Measurements from ENCODE around the gene FKBP11.
A peak's percentile ranks its signal among the peaks of the same experiment; 100 is the strongest.

The FKBP11 gene

DNA sequence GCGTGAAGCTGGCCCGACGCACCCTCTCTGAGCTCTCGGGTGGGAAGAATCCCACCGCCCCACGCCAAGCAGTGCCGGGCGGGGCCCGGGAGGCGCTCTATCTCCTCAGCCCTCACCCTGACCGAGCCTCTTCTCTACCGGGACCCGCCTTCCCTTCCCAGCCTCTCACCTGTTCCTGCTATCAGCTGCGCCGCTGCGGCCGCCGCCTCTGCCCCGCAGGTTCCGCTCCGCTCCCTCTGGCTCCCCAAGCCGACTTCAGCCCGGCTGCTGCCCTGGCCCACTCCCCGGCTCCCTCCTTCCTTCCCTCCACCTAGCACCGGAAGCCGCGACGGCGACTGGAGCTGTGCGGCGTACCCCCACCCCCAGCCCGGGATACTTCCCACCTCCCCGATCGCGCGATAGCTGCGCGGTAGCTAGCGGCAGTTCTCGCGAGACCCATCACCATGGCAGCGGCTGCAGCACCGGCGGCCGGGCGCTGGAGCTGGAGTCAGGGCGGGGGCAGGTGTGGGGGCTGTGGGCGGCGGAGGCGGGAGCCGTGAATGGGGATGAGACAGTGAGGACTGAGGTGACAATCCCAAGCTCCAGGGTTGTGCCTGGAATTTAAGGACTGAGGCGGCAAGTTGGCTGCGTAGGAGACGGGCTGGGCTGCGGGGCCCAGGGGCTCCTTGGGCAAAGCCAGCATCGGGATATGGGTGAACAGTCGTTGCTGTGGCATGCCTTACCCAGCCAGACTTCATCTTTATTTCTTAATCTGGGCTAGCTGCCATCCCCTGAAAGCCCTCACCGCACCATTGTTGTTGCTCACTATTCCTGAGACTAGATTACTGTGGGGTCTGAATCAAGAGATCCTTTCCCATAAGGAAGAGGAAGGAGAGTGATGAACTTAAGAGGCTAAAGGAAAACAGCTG is 32.1 kb upstream of the FKBP11 start, which contains the start of gene ARF3:
ARF3 (minus strand) TSS at position 347 of the 908 bp plus-strand sequence. CDS start 16,392 bp downstream, outside the sequence.
- Histone ChIP-seq H3K4me1 (ENCODE audit: control insufficient read depth, low read depth, low read length) (peaks cover 7% of the 10 kb centered on the region), H4K8ac (ENCODE audit: low read depth, low read length) (no peak within 1 kb of the TSS), H3K4me3 (ENCODE audit: low read length) (peak within 1 kb of the TSS; percentile 93), H2AK5ac (ENCODE audit: low read length) (no peak within 1 kb of the TSS), H3K56ac (ENCODE audit: low read length) (peak within 1 kb of the TSS; percentile 98), H3K79me1 (ENCODE audit: low read length) (peaks cover 15% of the 10 kb centered on the region), H4K5ac (ENCODE audit: low read length) (no peak within 1 kb of the TSS), H3K79me2 (ENCODE audit: control insufficient read depth, insufficient read depth, low read length) (peaks cover 35% of the 10 kb centered on the region), H2BK5ac (ENCODE audit: low read length) (peak within 1 kb of the TSS; percentile 89), H3K4me2 (ENCODE audit: low read length) (peak within 1 kb of the TSS; percentile 86), H3K36me3 (ENCODE audit: control insufficient read depth, insufficient read depth, low read length) (peaks cover 4% of the 10 kb centered on the region), H2BK15ac (replicated peaks; ENCODE audit: low read depth) (no peak within 1 kb of the TSS), H3K18ac (ENCODE audit: low read length) (peak within 1 kb of the TSS; percentile 80), H3K27ac (ENCODE audit: low read depth, low read length) (peak within 1 kb of the TSS; percentile 87), H3K27me3 (ENCODE audit: insufficient read depth, low read length, poor library complexity) (no peaks in the 10 kb centered on the region), H3K4ac (ENCODE audit: low read depth, low read length) (peak within 1 kb of the TSS; percentile 21), H2BK120ac (ENCODE audit: low read depth, low read length) (no peak within 1 kb of the TSS), H3K9ac (ENCODE audit: low read length) (peak within 1 kb of the TSS; percentile 97), H3K23ac (ENCODE audit: low read length) (no peak within 1 kb of the TSS)
- WGBS (ENCODE audit: extremely low coverage, insufficient coverage, low lambda C conversion rate), result no CpG with 5 or more reads among the region's 58 CpGs
- DNase-seq, result peak; percentile 98

DNA sequence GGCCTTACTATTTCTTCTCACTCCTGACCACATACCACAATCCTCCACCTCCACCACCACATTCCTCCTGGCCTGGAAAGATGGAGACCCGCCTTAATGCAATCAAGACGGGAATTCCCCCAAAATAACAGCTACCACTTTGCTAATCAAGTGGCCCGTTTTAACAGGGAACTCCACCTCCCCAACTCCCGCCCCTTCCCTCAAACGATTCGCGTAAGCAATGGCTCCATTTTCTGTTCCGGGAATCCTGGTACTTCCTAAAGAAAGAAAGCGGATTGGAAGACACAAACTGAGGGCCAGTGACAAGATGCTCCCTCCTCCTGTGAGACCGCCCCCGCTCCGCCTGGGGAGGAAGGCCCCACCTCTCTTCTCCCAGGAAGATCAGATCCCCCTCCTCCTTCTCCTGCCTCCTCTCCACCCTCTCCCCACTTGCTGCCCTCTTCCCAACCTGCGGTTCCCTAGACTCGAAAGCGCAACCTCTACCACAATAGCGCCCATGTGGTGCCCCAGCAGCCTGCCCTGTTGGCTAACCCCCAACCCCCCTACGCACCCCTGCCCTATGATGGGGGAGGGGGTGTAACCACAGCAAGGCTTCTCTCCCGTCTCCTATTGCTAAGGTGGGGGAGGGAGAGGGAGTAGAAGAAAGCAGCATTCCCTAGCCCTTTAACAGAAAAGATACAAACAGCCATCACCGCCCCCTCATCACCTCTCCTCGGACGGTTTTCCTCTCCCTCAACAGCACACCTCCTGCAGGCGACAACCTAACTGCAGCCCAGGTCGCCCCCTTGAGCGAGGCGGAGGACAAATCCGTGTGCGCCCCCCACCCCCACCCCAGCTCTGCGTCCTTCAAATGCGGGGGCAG is 31.2 kb upstream of the FKBP11 start:
- Histone ChIP-seq H2BK5ac (ENCODE audit: low read length) (peak overlapping the region; percentile 89), H3K4me1 (ENCODE audit: control insufficient read depth, low read depth, low read length) (peaks cover 7% of the 10 kb centered on the region), H3K9ac (ENCODE audit: low read length) (peak overlapping the region; percentile 97), H4K5ac (ENCODE audit: low read length) (no peak overlapping the region), H2AK5ac (ENCODE audit: low read length) (no peak overlapping the region), H3K56ac (ENCODE audit: low read length) (peak overlapping the region; percentile 98), H2BK15ac (replicated peaks; ENCODE audit: low read depth) (no peak overlapping the region), H4K8ac (ENCODE audit: low read depth, low read length) (no peak overlapping the region), H3K27me3 (ENCODE audit: insufficient read depth, low read length, poor library complexity) (no peaks in the 10 kb centered on the region), H3K4ac (ENCODE audit: low read depth, low read length) (peak overlapping the region; percentile 21), H2BK120ac (ENCODE audit: low read depth, low read length) (no peak overlapping the region), H3K36me3 (ENCODE audit: control insufficient read depth, insufficient read depth, low read length) (peaks cover 4% of the 10 kb centered on the region), H3K18ac (ENCODE audit: low read length) (peak overlapping the region; percentile 80), H3K27ac (ENCODE audit: low read depth, low read length) (peak overlapping the region; percentile 87), H3K79me2 (ENCODE audit: control insufficient read depth, insufficient read depth, low read length) (peaks cover 41% of the 10 kb centered on the region), H3K23ac (ENCODE audit: low read length) (no peak overlapping the region), H3K4me2 (ENCODE audit: low read length) (peak overlapping the region; percentile 92), H3K4me3 (ENCODE audit: low read length) (peak overlapping the region; percentile 93), H3K79me1 (ENCODE audit: low read length) (peaks cover 20% of the 10 kb centered on the region)
- DNase-seq, result peak; percentile 99
- no CpG with 5 or more reads among the region's 29 CpGs for WGBS (ENCODE audit: extremely low coverage, insufficient coverage, low lambda C conversion rate)

DNA sequence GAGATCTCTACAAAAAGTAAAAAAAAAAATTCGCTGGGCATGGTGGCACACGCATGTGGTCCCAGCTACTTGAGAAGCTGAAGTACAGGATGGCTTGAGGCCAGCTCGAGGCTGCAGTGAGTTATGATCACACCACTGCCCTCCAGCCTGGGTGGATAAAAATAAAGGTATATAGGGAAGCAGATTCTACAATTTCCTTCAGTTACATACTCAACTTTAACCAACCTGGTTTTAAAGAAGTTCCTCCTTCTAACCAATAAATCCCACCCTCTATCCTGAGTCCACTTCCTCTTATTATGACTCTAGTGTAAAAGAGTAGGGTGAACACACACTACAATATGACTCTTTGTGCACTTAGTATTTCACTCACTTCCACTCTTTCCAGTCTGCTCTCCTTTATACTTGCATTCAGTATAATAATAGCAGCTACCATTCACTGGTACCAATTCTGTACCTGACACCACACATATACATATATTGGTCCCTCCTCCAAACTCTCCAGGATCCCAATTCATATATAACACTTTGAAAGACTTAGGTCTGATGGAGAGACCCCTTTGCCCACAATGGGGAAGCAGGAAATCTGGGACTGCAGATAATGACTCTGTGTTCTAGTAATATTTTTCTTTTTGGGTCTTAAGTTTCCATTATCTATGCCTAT is 29.7 kb upstream of the FKBP11 start:
- Histone ChIP-seq H3K79me1 (ENCODE audit: low read length) (peaks cover 21% of the 10 kb centered on the region), H2BK5ac (ENCODE audit: low read length) (no peak overlapping the region), H3K23ac (ENCODE audit: low read length) (no peak overlapping the region), H3K9ac (ENCODE audit: low read length) (no peak overlapping the region), H3K27ac (ENCODE audit: low read depth, low read length) (no peak overlapping the region), H2AK5ac (ENCODE audit: low read length) (no peak overlapping the region), H3K4ac (ENCODE audit: low read depth, low read length) (no peak overlapping the region), H3K27me3 (ENCODE audit: insufficient read depth, low read length, poor library complexity) (no peaks in the 10 kb centered on the region), H3K4me2 (ENCODE audit: low read length) (no peak overlapping the region), H4K8ac (ENCODE audit: low read depth, low read length) (no peak overlapping the region), H2BK15ac (replicated peaks; ENCODE audit: low read depth) (no peak overlapping the region), H3K79me2 (ENCODE audit: control insufficient read depth, insufficient read depth, low read length) (peaks cover 42% of the 10 kb centered on the region), H3K18ac (ENCODE audit: low read length) (no peak overlapping the region), H2BK120ac (ENCODE audit: low read depth, low read length) (no peak overlapping the region), H3K56ac (ENCODE audit: low read length) (no peak overlapping the region), H3K4me1 (ENCODE audit: control insufficient read depth, low read depth, low read length) (peaks cover 7% of the 10 kb centered on the region), H3K36me3 (ENCODE audit: control insufficient read depth, insufficient read depth, low read length) (peaks cover 4% of the 10 kb centered on the region), H4K5ac (ENCODE audit: low read length) (no peak overlapping the region), H3K4me3 (ENCODE audit: low read length) (no peak overlapping the region)
- no peak for DNase-seq
- no CpG with 5 or more reads among the region's 3 CpGs for WGBS (ENCODE audit: extremely low coverage, insufficient coverage, low lambda C conversion rate)

DNA sequence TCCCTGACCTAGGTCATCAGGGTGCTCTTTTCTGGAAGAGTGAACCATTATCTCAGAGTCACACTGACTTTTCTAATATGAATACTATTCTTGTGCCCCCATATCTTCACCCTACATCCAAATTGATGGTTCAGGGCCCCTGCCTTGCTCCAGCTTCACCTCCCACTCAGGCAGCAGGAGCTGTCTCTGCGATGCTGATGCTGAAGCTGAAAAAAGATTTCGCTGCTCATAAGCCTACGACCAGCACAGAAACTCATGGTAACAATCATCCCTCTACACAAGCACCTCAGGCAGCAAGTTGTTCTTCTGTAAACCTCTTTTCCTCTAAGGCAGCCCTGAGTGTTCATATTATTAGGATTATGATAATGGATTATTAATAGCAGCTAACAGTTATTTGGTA is 28.8 kb upstream of the FKBP11 start:
- H3K56ac ChIP-seq (ENCODE audit: low read length), result no peak overlapping the region
- H2BK5ac ChIP-seq (ENCODE audit: low read length), result no peak overlapping the region
- H3K9ac ChIP-seq (ENCODE audit: low read length), result no peak overlapping the region
- peaks cover 47% of the 10 kb centered on the region for H3K79me2 ChIP-seq (ENCODE audit: control insufficient read depth, insufficient read depth, low read length)
- H2BK15ac ChIP-seq (replicated peaks; ENCODE audit: low read depth), result no peak overlapping the region
- WGBS (ENCODE audit: extremely low coverage, insufficient coverage, low lambda C conversion rate), result no CpG with 5 or more reads among the region's 3 CpGs
- no peak overlapping the region for H3K4ac ChIP-seq (ENCODE audit: low read depth, low read length)
- H3K18ac ChIP-seq (ENCODE audit: low read length), result no peak overlapping the region
- no peak overlapping the region for H4K8ac ChIP-seq (ENCODE audit: low read depth, low read length)
- H3K36me3 ChIP-seq (ENCODE audit: control insufficient read depth, insufficient read depth, low read length), result peaks cover 4% of the 10 kb centered on the region
- no peaks in the 10 kb centered on the region for H3K27me3 ChIP-seq (ENCODE audit: insufficient read depth, low read length, poor library complexity)
- H4K5ac ChIP-seq (ENCODE audit: low read length), result no peak overlapping the region
- DNase-seq, result no peak
- no peak overlapping the region for H3K23ac ChIP-seq (ENCODE audit: low read length)
- no peak overlapping the region for H3K4me3 ChIP-seq (ENCODE audit: low read length)
- H2BK120ac ChIP-seq (ENCODE audit: low read depth, low read length), result no peak overlapping the region
- no peak overlapping the region for H3K27ac ChIP-seq (ENCODE audit: low read depth, low read length)
- H3K4me1 ChIP-seq (ENCODE audit: control insufficient read depth, low read depth, low read length), result peaks cover 7% of the 10 kb centered on the region
- H3K79me1 ChIP-seq (ENCODE audit: low read length), result peaks cover 22% of the 10 kb centered on the region
- H2AK5ac ChIP-seq (ENCODE audit: low read length), result no peak overlapping the region
- no peak overlapping the region for H3K4me2 ChIP-seq (ENCODE audit: low read length)

DNA sequence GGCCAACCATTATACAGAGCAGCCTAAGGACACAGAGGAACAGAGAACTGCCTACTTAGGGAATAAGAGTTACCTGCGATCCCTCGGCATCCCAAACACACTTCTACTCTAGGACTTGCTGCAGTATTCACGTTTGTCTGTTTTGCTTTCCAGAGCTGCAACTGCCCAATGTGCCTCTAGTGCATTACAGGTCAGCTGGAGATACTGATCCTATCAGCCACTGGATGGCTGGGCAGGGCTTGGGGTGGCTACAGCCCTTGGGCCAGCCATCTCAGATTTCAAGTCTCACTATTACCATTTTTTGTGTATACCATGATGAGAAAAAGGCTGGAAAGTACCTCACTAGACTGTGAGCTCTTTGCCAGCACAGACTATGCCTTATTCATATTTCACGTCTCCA is 27.4 kb upstream of the FKBP11 start:
- no peak overlapping the region for H2BK120ac ChIP-seq (ENCODE audit: low read depth, low read length)
- no peak overlapping the region for H3K4me3 ChIP-seq (ENCODE audit: low read length)
- peaks cover 4% of the 10 kb centered on the region for H3K4me1 ChIP-seq (ENCODE audit: control insufficient read depth, low read depth, low read length)
- H3K23ac ChIP-seq (ENCODE audit: low read length), result no peak overlapping the region
- no peak overlapping the region for H2AK5ac ChIP-seq (ENCODE audit: low read length)
- no CpG with 5 or more reads among the region's 4 CpGs for WGBS (ENCODE audit: extremely low coverage, insufficient coverage, low lambda C conversion rate)
- H3K9ac ChIP-seq (ENCODE audit: low read length), result no peak overlapping the region
- no peak overlapping the region for H3K4me2 ChIP-seq (ENCODE audit: low read length)
- H4K5ac ChIP-seq (ENCODE audit: low read length), result no peak overlapping the region
- peaks cover 4% of the 10 kb centered on the region for H3K36me3 ChIP-seq (ENCODE audit: control insufficient read depth, insufficient read depth, low read length)
- no peak overlapping the region for H3K56ac ChIP-seq (ENCODE audit: low read length)
- no peak overlapping the region for H3K18ac ChIP-seq (ENCODE audit: low read length)
- DNase-seq, result no peak
- H2BK15ac ChIP-seq (replicated peaks; ENCODE audit: low read depth), result no peak overlapping the region
- H3K27me3 ChIP-seq (ENCODE audit: insufficient read depth, low read length, poor library complexity), result no peaks in the 10 kb centered on the region
- H2BK5ac ChIP-seq (ENCODE audit: low read length), result no peak overlapping the region
- peaks cover 53% of the 10 kb centered on the region for H3K79me2 ChIP-seq (ENCODE audit: control insufficient read depth, insufficient read depth, low read length)
- H4K8ac ChIP-seq (ENCODE audit: low read depth, low read length), result no peak overlapping the region
- H3K27ac ChIP-seq (ENCODE audit: low read depth, low read length), result no peak overlapping the region
- no peak overlapping the region for H3K4ac ChIP-seq (ENCODE audit: low read depth, low read length)
- peaks cover 22% of the 10 kb centered on the region for H3K79me1 ChIP-seq (ENCODE audit: low read length)

All from mesendoderm (in vitro differentiated cells).